ENCODE measurements around the gene KIF5A. TPM values are rescaled to one million over a fixed set of nuclear protein-coding genes. Genes with fewer than 3 reads are reported as not detected.
"Not testable (repeated sequence)": the region's sequence is repeated elsewhere in the genome, so short reads cannot be mapped to it uniquely, and the experiment has no call there.

The KIF5A gene
- total RNA-seq, 1 donor from 2014 or later = 0.46 TPM

DNA sequence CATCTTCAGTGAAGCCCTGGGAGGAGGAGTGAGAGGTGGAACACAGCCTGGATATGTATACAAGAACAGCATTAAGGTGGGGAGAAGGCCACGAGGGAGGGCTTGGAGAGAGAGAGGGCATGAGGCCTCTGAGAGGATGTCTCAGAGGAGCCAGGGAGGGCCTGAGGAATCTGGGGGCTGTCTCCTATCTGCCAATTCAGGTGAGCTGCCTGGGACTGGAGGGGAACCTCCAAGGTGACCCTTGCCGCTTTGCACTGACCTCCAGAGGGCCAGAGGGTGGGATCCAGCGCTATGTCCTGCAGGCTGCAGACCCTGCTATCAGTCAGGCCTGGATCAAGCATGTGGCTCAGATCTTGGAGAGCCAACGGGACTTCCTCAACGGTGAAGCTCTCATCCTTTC is 65.8 kb downstream of the KIF5A start:
- Mint-ChIP-seq H3K4me1 (ENCODE audit: unreplicated experiment) (peaks cover 16% of the 10 kb centered on the region), H3K27ac (ENCODE audit: unreplicated experiment) (no peak overlapping the region), H3K9me3 (ENCODE audit: unreplicated experiment) (no peaks in the 10 kb centered on the region), H3K27me3 (ENCODE audit: unreplicated experiment) (peaks cover 33% of the 10 kb centered on the region), H3K4me3 (ENCODE audit: unreplicated experiment) (no peak overlapping the region), H3K36me3 (ENCODE audit: low read depth, unreplicated experiment) (peaks cover 34% of the 10 kb centered on the region)
- TF ChIP-seq, protein P1, sequence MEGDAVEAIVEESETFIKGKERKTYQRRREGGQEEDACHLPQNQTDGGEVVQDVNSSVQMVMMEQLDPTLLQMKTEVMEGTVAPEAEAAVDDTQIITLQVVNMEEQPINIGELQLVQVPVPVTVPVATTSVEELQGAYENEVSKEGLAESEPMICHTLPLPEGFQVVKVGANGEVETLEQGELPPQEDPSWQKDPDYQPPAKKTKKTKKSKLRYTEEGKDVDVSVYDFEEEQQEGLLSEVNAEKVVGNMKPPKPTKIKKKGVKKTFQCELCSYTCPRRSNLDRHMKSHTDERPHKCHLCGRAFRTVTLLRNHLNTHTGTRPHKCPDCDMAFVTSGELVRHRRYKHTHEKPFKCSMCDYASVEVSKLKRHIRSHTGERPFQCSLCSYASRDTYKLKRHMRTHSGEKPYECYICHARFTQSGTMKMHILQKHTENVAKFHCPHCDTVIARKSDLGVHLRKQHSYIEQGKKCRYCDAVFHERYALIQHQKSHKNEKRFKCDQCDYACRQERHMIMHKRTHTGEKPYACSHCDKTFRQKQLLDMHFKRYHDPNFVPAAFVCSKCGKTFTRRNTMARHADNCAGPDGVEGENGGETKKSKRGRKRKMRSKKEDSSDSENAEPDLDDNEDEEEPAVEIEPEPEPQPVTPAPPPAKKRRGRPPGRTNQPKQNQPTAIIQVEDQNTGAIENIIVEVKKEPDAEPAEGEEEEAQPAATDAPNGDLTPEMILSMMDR (IDR thresholded peaks at IDR 0.05; ENCODE audit: unreplicated experiment) = no peak
- DNase-seq (ENCODE audit: low spot score) = no peak

DNA sequence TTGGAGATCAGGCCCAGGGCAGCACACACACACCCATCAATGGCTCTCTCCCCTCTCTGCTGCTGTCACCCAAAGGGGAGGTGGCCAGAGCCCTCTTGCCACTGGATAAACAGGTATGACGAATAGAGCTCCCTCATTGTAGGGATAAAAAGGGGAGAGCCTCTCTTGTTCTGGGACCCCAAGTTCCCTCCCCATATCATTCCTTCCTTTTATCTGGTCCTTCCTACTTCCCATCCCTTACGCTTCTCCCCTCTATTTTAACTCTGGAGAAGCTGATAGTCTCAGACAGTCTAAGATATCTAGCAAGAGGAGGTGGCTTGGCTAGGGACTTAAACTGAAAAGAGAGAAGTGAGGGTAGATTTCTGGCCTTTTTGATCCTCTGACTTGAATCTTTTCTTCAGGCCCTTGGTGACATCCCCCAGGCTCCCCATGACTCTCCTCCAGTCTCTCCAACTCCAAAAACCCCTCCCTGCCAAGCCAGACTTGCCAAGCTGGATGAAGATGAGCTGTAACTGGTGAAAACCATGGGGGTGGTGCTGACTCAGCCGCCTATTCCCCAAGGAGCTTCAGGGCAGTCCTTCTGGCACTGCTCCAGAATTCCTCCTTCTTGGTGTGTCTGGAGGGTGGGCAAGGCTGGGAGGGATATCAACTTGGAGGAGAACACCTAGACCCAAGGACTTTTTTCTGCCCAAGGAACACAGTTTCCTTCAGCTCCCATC is 66.7 kb downstream of the KIF5A start:
- no peak overlapping the region for H3K27ac Mint-ChIP-seq (ENCODE audit: unreplicated experiment)
- H3K36me3 Mint-ChIP-seq (ENCODE audit: low read depth, unreplicated experiment) = peaks cover 35% of the 10 kb centered on the region
- H3K9me3 Mint-ChIP-seq (ENCODE audit: unreplicated experiment) = no peaks in the 10 kb centered on the region
- peaks cover 39% of the 10 kb centered on the region for H3K27me3 Mint-ChIP-seq (ENCODE audit: unreplicated experiment)
- no peak for DNase-seq (ENCODE audit: low spot score)
- H3K4me3 Mint-ChIP-seq (ENCODE audit: unreplicated experiment) = no peak overlapping the region
- TF ChIP-seq, protein P1 (IDR thresholded peaks at IDR 0.05; ENCODE audit: unreplicated experiment) = no peak
- peaks cover 23% of the 10 kb centered on the region for H3K4me1 Mint-ChIP-seq (ENCODE audit: unreplicated experiment)

DNA sequence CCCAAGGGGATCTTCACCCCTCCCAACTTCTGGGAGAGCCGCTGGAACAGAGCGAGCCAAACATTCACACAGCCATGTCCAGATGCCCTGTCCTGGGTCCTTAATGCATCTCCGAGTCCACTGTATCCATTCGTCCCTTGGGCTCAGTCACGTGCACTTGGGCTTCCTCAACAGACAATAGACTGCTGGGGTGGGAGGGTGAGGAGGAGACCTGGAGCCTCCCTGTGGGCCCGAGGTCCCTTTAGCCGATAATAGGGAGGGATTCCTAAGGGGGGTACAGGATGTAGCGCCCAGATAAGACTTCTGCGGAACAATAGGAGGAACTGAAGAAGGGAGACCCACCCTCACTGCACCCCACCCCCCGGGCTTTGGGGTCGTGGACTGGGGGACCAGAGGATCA is 68.1 kb downstream of the KIF5A start:
- H3K27me3 Mint-ChIP-seq (ENCODE audit: unreplicated experiment) = peaks cover 47% of the 10 kb centered on the region
- H3K4me3 Mint-ChIP-seq (ENCODE audit: unreplicated experiment) = peak overlapping the region; percentile 77
- no peak overlapping the region for H3K27ac Mint-ChIP-seq (ENCODE audit: unreplicated experiment)
- no peaks in the 10 kb centered on the region for H3K9me3 Mint-ChIP-seq (ENCODE audit: unreplicated experiment)
- peaks cover 40% of the 10 kb centered on the region for H3K36me3 Mint-ChIP-seq (ENCODE audit: low read depth, unreplicated experiment)
- TF ChIP-seq, protein P1 (IDR thresholded peaks at IDR 0.05; ENCODE audit: unreplicated experiment) = no peak
- peak; percentile 4 for DNase-seq (ENCODE audit: low spot score)
- H3K4me1 Mint-ChIP-seq (ENCODE audit: unreplicated experiment) = peaks cover 27% of the 10 kb centered on the region

DNA sequence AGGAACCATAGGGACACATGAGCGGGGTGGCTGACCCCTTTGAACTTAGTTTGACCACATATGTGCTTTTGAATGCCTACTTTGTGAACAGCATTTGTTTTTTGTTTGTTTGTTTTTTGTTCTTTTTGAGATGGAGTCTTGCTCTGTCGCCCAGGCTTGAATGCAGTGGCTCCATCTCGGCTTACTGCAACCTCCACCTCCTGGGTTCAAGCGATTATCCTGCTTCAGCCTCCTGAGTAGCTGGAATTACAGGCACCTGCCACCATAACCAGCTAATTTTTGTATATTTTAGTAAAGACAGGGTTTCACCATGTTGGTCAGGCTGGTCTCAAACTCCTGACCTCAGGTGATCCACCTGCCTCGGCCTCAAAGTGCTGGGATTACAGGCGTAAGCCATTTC is 68.6 kb downstream of the KIF5A start:
- H3K4me3 Mint-ChIP-seq (ENCODE audit: unreplicated experiment); H3K9me3 Mint-ChIP-seq (ENCODE audit: unreplicated experiment); DNase-seq (ENCODE audit: low spot score); H3K27ac Mint-ChIP-seq (ENCODE audit: unreplicated experiment): not testable (repeated sequence)
- peaks cover 47% of the 10 kb centered on the region for H3K27me3 Mint-ChIP-seq (ENCODE audit: unreplicated experiment)
- H3K4me1 Mint-ChIP-seq (ENCODE audit: unreplicated experiment) = peaks cover 31% of the 10 kb centered on the region
- H3K36me3 Mint-ChIP-seq (ENCODE audit: low read depth, unreplicated experiment) = peaks cover 45% of the 10 kb centered on the region

DNA sequence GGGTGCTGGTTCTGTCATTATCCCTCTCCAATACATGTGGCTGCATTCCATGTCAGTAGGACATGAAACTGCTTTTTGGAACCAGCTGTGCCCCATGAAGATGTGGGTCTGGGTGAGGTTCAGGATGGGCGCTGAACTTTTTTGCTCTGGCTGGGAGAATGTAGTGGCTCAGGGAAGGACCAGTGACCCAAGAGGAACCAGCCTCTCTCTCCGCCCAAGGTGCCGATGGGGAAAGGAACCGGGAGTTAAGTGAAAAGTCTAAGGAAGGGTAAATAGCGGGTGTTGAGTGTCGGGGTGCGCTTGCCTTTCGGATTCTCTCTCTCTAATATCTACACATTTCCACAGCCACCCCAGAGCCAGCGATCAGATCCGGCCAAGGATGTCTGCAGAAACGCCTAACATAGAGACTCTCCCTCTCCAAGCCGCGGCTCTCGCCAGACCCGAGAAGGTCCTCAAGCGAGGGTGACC is 69.2 kb downstream of the KIF5A start:
- Mint-ChIP-seq H3K27me3 (ENCODE audit: unreplicated experiment) (peaks cover 50% of the 10 kb centered on the region), H3K4me1 (ENCODE audit: unreplicated experiment) (peaks cover 37% of the 10 kb centered on the region), H3K9me3 (ENCODE audit: unreplicated experiment) (no peaks in the 10 kb centered on the region), H3K36me3 (ENCODE audit: low read depth, unreplicated experiment) (peaks cover 45% of the 10 kb centered on the region), H3K27ac (ENCODE audit: unreplicated experiment) (peak overlapping the region; percentile 14), H3K4me3 (ENCODE audit: unreplicated experiment) (peak overlapping the region; percentile 83)
- peak; percentile 20 for DNase-seq (ENCODE audit: low spot score)
- TF ChIP-seq, protein P1 (IDR thresholded peaks at IDR 0.05; ENCODE audit: unreplicated experiment) = no peak
